ENCODE results near the gene CASP8. TPM values are rescaled to one million over a fixed set of nuclear protein-coding genes. Genes with fewer than 3 reads are reported as not detected.
"Not testable (repeated sequence)": the region's sequence is repeated elsewhere in the genome, so short reads cannot be mapped to it uniquely, and the experiment has no call there.

The CASP8 gene
- total and polyA plus RNA-seq, 5 donors: 2.6 to 5.4 (median 4.2) TPM

DNA sequence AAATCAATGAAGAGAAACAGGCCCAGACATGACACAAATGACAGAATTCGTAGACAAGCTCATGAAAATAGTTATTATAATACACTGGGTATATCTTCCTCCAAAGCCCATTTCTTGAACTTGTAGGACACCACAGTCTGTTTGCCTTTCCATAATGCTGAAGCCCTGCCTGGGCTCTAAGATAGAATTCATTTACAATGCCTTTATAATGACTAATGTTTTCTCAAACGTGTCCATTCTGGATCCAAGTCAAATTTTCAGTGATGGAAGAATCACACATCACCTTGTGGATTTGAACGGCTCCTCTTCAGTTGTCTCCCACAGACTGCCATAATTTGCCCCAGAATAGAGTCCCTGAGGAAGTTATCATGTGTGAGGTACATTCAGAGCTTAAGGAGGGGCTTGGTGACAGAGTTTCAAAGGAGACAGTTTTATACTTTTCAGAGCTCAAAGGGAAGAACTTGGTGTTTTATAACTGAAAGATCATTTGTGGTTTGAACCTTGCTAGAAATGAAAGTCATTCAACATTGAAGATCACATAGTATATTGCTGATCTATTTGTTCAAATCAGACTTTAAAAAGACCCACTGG lies 38.2 kb downstream of the CASP8 start:
- Histone ChIP-seq H3K27me3 (ENCODE audit: control insufficient read depth, insufficient read depth) (no peaks in the 10 kb centered on the region), H3K27ac (ENCODE audit: low read length) (no peak overlapping the region), H3K4me3 (ENCODE audit: low read length) (no peak overlapping the region), H3K9me3 (ENCODE audit: control insufficient read depth, low read length) (no peaks in the 10 kb centered on the region), H3K4me1 (ENCODE audit: control insufficient read depth, insufficient read depth, low read length) (no peaks in the 10 kb centered on the region)
- ATAC-seq (no peak), DNase-seq (no peak)
- intact Hi-C loops (cut with DNase I): no loop called here
- 73% methylated on average over 3 of the region's 3 CpGs for WGBS

DNA sequence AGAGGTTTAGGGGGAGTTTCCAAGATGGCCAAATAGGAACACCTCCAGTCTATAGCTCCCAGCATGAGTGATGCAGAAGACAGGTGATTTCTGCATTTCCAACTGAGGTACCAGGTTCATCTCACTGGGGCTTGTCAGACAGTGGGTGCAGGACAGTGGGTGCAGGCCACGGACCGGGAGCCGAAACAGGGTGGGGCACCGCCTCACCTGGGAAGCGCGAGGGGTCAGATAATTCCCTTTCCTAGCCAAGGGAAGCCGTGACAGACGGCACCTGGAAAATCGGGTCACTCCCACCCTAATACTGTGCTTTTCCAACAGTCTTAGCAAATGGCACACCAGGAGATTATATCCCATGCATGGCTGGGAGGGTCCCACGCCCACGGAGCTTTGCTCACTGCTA lies 39.6 kb downstream of the CASP8 start:
- H3K9me3 ChIP-seq (ENCODE audit: control insufficient read depth, low read length); H3K27me3 ChIP-seq (ENCODE audit: control insufficient read depth, insufficient read depth); H3K4me1 ChIP-seq (ENCODE audit: control insufficient read depth, insufficient read depth, low read length); H3K27ac ChIP-seq (ENCODE audit: low read length); ATAC-seq; DNase-seq; H3K4me3 ChIP-seq (ENCODE audit: low read length); intact Hi-C loops (cut with DNase I): not testable (repeated sequence)
- WGBS: 96% methylated on average over 11 of the region's 11 CpGs

DNA sequence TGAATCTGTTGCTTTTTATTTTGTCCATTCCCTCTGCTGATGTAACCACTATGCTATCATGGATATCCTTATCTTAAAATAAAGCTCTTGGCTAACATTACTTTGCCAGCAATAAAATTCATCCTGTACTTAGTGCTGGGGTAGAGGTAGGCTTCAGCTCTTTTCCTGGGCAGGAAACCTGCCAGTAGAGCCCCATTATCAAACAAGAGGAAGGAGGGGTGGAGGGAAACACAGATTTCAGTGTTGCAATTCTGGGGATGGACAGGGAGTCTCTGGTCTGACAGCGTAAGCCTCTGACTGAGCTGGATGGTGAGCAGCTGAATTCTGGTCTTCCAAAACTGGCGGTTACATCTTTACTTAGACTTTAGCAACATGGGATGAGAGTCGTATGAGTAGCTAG lies 47.5 kb downstream of the CASP8 start:
- H3K27ac ChIP-seq (ENCODE audit: low read length): no peak overlapping the region
- intact Hi-C loops (cut with DNase I): no loop called here
- no peaks in the 10 kb centered on the region for H3K9me3 ChIP-seq (ENCODE audit: control insufficient read depth, low read length)
- DNase-seq: no peak
- no peaks in the 10 kb centered on the region for H3K4me1 ChIP-seq (ENCODE audit: control insufficient read depth, insufficient read depth, low read length)
- WGBS: 83% methylated on average over 3 of the region's 3 CpGs
- no peak for ATAC-seq
- no peak overlapping the region for H3K4me3 ChIP-seq (ENCODE audit: low read length)
- H3K27me3 ChIP-seq (ENCODE audit: control insufficient read depth, insufficient read depth): no peaks in the 10 kb centered on the region

DNA sequence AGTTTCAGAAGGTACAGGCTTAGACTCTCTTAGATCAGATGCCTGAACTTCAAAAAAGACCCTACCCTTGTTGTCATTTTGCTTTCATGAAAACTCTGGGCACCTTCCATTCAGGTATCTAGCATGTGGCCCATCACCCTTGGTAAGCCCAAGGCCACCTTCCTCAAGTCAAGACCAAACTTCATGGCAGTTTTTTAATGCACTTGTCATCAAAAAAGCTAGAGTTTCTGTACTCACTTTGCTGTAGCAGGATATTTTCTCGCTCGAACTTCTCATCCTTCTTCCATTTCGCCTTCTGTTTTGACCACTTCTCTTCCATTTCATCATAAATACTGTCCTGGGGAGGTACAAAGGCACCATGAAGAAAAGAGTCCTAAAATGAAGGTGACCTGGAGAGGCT lies 48.6 kb downstream of the CASP8 start:
- Histone ChIP-seq H3K4me1 (ENCODE audit: control insufficient read depth, insufficient read depth, low read length) (no peaks in the 10 kb centered on the region), H3K27me3 (ENCODE audit: control insufficient read depth, insufficient read depth) (no peaks in the 10 kb centered on the region), H3K4me3 (ENCODE audit: low read length) (no peak overlapping the region), H3K9me3 (ENCODE audit: control insufficient read depth, low read length) (no peaks in the 10 kb centered on the region), H3K27ac (ENCODE audit: low read length) (no peak overlapping the region)
- over 99% methylated on average over 3 of the region's 3 CpGs for WGBS
- ATAC-seq: no peak
- DNase-seq: no peak
- intact Hi-C loops (cut with DNase I): no loop called here

DNA sequence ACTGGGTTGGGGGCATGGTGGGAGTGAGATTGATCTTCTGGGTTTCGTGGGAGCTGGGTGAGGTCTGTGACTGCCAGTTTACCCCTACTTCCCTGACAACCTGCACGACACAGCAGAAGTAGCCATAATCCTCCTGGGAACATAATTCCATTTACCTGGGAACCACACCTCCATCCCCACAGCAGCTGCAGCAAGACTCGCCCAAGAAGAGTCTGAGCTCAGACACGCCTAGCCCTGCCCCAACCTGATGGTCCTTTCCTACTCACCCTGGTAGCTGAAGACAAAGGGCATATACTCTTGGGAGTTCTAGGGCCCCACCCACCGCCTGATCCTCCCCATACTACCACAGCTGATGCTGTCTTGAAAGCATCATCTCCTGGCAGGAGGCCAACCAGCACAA lies 53.0 kb downstream of the CASP8 start:
- Histone ChIP-seq H3K27me3 (ENCODE audit: control insufficient read depth, insufficient read depth) (no peaks in the 10 kb centered on the region), H3K4me1 (ENCODE audit: control insufficient read depth, insufficient read depth, low read length) (no peaks in the 10 kb centered on the region), H3K4me3 (ENCODE audit: low read length) (no peak overlapping the region), H3K27ac (ENCODE audit: low read length) (no peak overlapping the region), H3K9me3 (ENCODE audit: control insufficient read depth, low read length) (no peaks in the 10 kb centered on the region)
- intact Hi-C loops (cut with DNase I): no loop called here
- no peak for ATAC-seq
- WGBS: 83% methylated on average over 5 of the region's 5 CpGs
- no peak for DNase-seq

DNA sequence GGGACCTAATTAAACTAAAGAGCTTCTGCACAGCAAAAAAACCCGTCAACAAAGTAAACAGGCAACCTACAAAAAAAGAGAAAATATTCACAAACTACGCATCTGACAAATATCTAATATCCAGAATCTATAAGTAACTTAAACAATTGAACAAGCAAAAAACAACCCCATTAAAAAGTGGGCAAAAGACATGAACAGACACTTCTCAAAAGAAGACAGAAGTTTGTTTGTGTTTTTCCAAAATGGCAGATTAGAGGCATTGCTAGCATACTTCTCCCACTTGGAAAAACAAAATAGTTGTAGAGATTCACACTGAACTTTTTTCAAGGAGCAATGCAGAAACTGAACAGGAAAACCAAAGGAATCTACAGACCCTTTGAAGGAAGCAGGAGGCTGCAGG lies 59.2 kb downstream of the CASP8 start:
- ATAC-seq: no peak
- Histone ChIP-seq H3K4me1 (ENCODE audit: control insufficient read depth, insufficient read depth, low read length) (no peaks in the 10 kb centered on the region), H3K27me3 (ENCODE audit: control insufficient read depth, insufficient read depth) (no peaks in the 10 kb centered on the region), H3K4me3 (ENCODE audit: low read length) (no peak overlapping the region), H3K27ac (ENCODE audit: low read length) (no peak overlapping the region), H3K9me3 (ENCODE audit: control insufficient read depth, low read length) (no peaks in the 10 kb centered on the region)
- 68% methylated on average over 2 of the region's 2 CpGs for WGBS
- intact Hi-C loops (cut with DNase I): no loop called here
- no peak for DNase-seq

DNA sequence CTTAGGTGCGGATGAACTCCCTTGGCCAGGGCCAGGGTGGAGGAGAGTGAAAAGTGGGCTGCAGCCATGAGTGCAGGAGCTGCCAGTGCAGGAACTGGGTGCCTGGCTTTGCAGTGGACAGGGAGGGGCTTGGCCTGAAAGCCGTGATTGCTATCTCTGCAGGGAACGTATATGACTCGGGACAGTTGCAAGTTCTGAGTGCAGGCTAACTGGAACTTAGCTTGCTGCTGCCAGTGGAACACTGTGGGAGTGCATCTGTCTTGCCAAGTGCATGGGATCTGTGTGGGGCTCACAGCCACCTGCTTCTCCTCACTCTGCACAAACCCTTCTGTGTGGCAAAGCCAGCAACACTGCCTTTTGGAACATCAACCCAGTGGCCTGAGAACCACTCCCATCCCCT lies 59.9 kb downstream of the CASP8 start:
- intact Hi-C loops (cut with DNase I): no loop called here

DNA sequence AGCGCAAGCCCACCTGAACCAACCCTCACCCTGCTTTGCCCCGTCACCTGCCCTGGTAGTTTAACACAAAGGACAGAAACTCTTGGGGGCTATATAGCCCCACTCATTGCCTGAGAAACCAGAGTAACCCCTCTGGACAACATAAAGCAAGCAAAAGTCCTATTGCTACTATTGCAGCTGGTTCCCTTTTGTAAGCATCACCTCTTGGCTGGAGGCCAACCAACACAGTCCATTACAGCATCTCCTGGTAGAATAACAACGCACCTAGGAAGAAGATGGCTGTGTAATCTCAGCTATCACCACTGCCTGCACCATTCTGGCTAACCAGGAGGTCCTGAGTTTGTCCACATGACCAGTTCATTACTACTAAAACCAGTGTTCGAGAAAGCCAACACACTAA lies 60.4 kb downstream of the CASP8 start:
- H3K9me3 ChIP-seq (ENCODE audit: control insufficient read depth, low read length): no peaks in the 10 kb centered on the region
- DNase-seq (no peak), ATAC-seq (no peak)
- intact Hi-C loops (cut with DNase I): no loop called here
- no peaks in the 10 kb centered on the region for H3K4me1 ChIP-seq (ENCODE audit: control insufficient read depth, insufficient read depth, low read length)
- H3K27me3 ChIP-seq (ENCODE audit: control insufficient read depth, insufficient read depth): no peaks in the 10 kb centered on the region
- no peak overlapping the region for H3K4me3 ChIP-seq (ENCODE audit: low read length)
- no peak overlapping the region for H3K27ac ChIP-seq (ENCODE audit: low read length)
- 89% methylated on average over 4 of the region's 4 CpGs for WGBS

More for the DNA sequence above, 59.9 kb downstream of the CASP8 start:
- Histone ChIP-seq H3K27ac (ENCODE audit: low read length) (no peak overlapping the region), H3K4me3 (ENCODE audit: low read length) (no peak overlapping the region), H3K4me1 (ENCODE audit: control insufficient read depth, insufficient read depth, low read length) (no peaks in the 10 kb centered on the region), H3K9me3 (ENCODE audit: control insufficient read depth, low read length) (no peaks in the 10 kb centered on the region), H3K27me3 (ENCODE audit: control insufficient read depth, insufficient read depth) (no peaks in the 10 kb centered on the region)
- ATAC-seq: no peak
- 83% methylated on average over 4 of the region's 4 CpGs for WGBS
- DNase-seq: no peak

DNA sequence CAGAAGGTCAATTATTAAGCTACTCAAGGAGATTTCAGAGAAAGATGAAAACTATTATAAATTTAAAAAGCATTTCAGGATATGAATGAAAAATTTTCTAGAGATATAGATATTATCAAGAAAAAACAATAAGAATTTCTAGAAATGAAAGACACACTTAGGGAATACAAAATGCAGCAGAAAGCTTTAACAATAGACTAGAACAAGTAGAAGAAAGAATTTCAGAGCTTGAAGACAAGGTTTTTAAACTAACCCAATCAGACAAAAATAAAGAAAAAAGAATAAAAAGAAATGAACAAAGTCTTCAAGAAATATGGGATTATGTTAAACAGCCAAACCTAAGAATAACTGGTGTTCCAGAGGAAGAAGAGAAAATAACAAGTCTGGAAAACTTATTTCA lies 62.4 kb downstream of the CASP8 start:
- DNase-seq (no peak), ATAC-seq (no peak)
- H3K27ac ChIP-seq (ENCODE audit: low read length): no peak overlapping the region
- no peaks in the 10 kb centered on the region for H3K9me3 ChIP-seq (ENCODE audit: control insufficient read depth, low read length)
- no peaks in the 10 kb centered on the region for H3K27me3 ChIP-seq (ENCODE audit: control insufficient read depth, insufficient read depth)
- intact Hi-C loops (cut with DNase I): no loop called here
- no peaks in the 10 kb centered on the region for H3K4me1 ChIP-seq (ENCODE audit: control insufficient read depth, insufficient read depth, low read length)
- H3K4me3 ChIP-seq (ENCODE audit: low read length): no peak overlapping the region

DNA sequence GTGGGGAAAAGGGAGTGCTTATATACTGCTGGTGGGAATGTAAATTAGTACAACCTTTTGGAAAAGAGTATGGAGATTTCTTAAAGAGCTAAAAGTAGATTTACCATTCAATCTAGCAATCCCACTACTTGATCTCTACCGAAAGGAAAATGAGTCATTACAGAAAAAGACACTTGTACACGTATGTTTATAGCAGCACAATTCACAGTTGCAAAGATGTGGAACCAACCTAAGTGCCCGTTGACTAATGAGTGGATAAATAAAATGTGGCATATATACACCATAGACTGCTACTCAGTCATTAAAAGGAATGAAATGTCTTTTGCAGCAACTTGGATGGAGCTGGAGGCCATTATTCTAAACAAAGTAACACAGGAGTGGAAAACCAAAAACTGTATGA lies 67.3 kb downstream of the CASP8 start:
- intact Hi-C loops (cut with DNase I): no loop called here
- H3K4me1 ChIP-seq (ENCODE audit: control insufficient read depth, insufficient read depth, low read length): no peaks in the 10 kb centered on the region
- ATAC-seq (no peak), DNase-seq (no peak)
- no peaks in the 10 kb centered on the region for H3K9me3 ChIP-seq (ENCODE audit: control insufficient read depth, low read length)
- H3K4me3 ChIP-seq (ENCODE audit: low read length): no peak overlapping the region
- no peak overlapping the region for H3K27ac ChIP-seq (ENCODE audit: low read length)
- 85% methylated on average over 3 of the region's 3 CpGs for WGBS
- no peaks in the 10 kb centered on the region for H3K27me3 ChIP-seq (ENCODE audit: control insufficient read depth, insufficient read depth)

DNA sequence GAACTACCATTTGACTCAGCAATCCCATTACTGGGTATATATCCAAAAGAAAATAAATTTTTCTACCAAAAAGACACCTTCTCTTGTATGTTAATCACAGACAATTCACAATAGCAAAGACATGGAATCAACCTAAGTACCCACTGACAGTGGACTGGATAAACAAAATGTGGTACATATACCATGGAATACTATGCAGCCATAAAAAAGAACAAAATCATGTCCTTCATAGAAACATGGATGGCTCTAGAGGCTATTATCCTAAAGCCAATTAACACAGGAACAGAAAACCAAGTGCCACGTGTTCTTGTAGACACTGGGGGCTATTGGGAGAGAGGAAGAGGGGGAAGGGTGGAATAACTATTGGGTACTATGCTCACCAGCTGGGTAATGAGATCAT lies 69.1 kb downstream of the CASP8 start:
- ATAC-seq: no peak
- intact Hi-C loops (cut with DNase I): no loop called here
- DNase-seq: no peak
- Histone ChIP-seq H3K4me3 (ENCODE audit: low read length) (no peak overlapping the region), H3K9me3 (ENCODE audit: control insufficient read depth, low read length) (no peaks in the 10 kb centered on the region), H3K27me3 (ENCODE audit: control insufficient read depth, insufficient read depth) (no peaks in the 10 kb centered on the region), H3K4me1 (ENCODE audit: control insufficient read depth, insufficient read depth, low read length) (no peaks in the 10 kb centered on the region), H3K27ac (ENCODE audit: low read length) (no peak overlapping the region)
- WGBS: 44% methylated on average over 1 of the region's 1 CpG

Measured in right cardiac atrium (tissue), 5 donors.